Upper lobe of right lung (tissue), 1 donor: ENCODE data around the gene PVRIG. TPM values are rescaled to one million over a fixed set of nuclear protein-coding genes. Genes with fewer than 3 reads are reported as not detected.
"Not testable (repeated sequence)": the region's sequence is repeated elsewhere in the genome, so short reads cannot be mapped to it uniquely, and the experiment has no call there.

ENCODE experiments used
- ATAC-seq: fragments of 200-7000 bp; cut with Tn5 transposase; one replicate; pipeline ENCODE4 v1.9.1; 2020; ENCODE audit warnings: mild to moderate bottlenecking, moderate library complexity
- DNase-seq: peaks from one replicate; pipeline ENCODE4 v3.0.0-alpha.2; 2020
- H3K27ac ChIP-seq: fragments of 200-600 bp; one replicate; pipeline ENCODE4 v1.8.0; 2022
- H3K27me3 ChIP-seq: fragments of 200-600 bp; one replicate; pipeline ENCODE4 v1.8.0; 2022; ENCODE audit warnings: mild to moderate bottlenecking
- H3K36me3 ChIP-seq: fragments of 200-600 bp; one replicate; pipeline ENCODE4 v1.8.0; 2022
- H3K4me1 ChIP-seq: fragments of 200-600 bp; one replicate; pipeline ENCODE4 v1.8.0; 2022
- H3K4me3 ChIP-seq: fragments of 200-600 bp; one replicate; pipeline ENCODE4 v1.8.0; 2022; ENCODE audit warnings: mild to moderate bottlenecking
- H3K9me3 ChIP-seq: fragments of 200-600 bp; one replicate; pipeline ENCODE4 v1.8.0; 2022
- intact Hi-C: fragments of 100-400 bp; cut with DNase I; formaldehyde crosslinking; loops from one replicate; pipeline ENCODE4 v1.11.0; 2022
- total RNA-seq: library from RNA; stranded (reverse); fragmentation: NEBNext Ultra II Directional; extraction: Animal tissue kit (Norgen Biotek cat#: 25700); gene quantifications from one replicate; pipeline ENCODE4 v1.2.1, GENCODE V29; 2021
- TF ChIP-seq, protein P1 (sequence below): fragments of 200-600 bp; IDR thresholded peaks from one replicate; pipeline ENCODE4 v1.8.0; 2022; ENCODE audit warnings: antibody characterized with exemption
- donor health status: DM: no; HTN: yes; CAD: no; lungs with severe emphysema.

PVRIG gene
- total RNA-seq, 1 donor from 2014 or later = 1.4 TPM

DNA sequence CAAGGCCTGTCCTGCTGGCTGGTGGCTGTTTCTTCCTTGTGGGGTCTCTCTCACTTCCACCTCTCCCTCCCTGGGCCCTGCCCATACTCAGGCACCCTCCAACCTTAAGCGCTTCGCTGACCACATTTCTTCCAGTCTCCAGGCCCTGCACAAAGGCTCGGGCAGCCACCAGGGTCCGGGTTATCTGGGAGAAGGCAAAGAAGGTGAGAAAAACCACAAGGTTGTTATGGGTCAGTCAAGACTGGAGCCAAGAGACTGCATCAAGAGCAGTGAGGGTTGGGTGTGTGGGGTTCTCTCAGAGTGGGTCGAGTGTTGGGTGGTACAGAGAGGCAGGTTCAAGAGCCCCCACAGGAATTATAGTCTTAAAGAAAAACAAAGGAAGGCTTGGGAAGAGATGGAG is 45.2 kb upstream of the PVRIG start:
- no peak overlapping the region for H3K27ac ChIP-seq
- intact Hi-C loops = no loop called here
- H3K27me3 ChIP-seq = peaks cover 15% of the 10 kb centered on the region
- no peaks in the 10 kb centered on the region for H3K9me3 ChIP-seq
- ATAC-seq (no peak), DNase-seq (peak; percentile 35)
- no peaks in the 10 kb centered on the region for H3K36me3 ChIP-seq
- H3K4me3 ChIP-seq = no peak overlapping the region
- TF ChIP-seq, protein P1, sequence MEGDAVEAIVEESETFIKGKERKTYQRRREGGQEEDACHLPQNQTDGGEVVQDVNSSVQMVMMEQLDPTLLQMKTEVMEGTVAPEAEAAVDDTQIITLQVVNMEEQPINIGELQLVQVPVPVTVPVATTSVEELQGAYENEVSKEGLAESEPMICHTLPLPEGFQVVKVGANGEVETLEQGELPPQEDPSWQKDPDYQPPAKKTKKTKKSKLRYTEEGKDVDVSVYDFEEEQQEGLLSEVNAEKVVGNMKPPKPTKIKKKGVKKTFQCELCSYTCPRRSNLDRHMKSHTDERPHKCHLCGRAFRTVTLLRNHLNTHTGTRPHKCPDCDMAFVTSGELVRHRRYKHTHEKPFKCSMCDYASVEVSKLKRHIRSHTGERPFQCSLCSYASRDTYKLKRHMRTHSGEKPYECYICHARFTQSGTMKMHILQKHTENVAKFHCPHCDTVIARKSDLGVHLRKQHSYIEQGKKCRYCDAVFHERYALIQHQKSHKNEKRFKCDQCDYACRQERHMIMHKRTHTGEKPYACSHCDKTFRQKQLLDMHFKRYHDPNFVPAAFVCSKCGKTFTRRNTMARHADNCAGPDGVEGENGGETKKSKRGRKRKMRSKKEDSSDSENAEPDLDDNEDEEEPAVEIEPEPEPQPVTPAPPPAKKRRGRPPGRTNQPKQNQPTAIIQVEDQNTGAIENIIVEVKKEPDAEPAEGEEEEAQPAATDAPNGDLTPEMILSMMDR = no peak
- H3K4me1 ChIP-seq = peaks cover 9% of the 10 kb centered on the region

DNA sequence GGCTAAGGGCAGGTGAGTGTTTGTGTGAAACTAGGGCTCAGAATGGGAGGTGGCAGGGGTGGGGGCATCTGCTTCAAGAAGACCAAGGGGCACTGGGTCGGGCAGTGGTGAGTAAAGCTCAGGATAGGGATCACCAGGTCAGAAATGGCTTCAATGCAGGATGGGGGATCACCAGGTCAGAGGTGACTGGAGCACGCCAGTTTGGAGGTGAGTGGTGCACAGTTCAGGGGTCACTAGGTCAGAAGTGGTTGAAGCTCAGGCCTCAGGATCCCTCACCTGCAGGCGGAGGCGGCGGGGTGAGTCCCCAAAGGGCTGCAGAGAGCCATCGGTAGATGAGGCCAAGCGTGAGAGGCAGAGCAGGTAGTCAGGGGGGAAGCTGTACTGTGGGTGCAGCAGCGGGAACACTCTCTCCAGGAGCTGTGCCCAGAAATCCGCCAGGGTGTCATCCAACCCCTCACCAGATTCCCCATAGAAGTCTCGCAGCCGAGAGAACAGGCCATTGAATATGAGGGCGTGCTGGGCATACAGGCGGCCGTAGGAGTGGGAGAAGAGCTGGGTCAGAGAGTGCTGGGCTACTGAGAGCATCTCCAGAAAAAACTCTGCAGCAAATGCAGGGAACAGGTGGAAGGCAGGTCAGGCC is 44.3 kb upstream of the PVRIG start:
- no peak overlapping the region for H3K27ac ChIP-seq

DNA sequence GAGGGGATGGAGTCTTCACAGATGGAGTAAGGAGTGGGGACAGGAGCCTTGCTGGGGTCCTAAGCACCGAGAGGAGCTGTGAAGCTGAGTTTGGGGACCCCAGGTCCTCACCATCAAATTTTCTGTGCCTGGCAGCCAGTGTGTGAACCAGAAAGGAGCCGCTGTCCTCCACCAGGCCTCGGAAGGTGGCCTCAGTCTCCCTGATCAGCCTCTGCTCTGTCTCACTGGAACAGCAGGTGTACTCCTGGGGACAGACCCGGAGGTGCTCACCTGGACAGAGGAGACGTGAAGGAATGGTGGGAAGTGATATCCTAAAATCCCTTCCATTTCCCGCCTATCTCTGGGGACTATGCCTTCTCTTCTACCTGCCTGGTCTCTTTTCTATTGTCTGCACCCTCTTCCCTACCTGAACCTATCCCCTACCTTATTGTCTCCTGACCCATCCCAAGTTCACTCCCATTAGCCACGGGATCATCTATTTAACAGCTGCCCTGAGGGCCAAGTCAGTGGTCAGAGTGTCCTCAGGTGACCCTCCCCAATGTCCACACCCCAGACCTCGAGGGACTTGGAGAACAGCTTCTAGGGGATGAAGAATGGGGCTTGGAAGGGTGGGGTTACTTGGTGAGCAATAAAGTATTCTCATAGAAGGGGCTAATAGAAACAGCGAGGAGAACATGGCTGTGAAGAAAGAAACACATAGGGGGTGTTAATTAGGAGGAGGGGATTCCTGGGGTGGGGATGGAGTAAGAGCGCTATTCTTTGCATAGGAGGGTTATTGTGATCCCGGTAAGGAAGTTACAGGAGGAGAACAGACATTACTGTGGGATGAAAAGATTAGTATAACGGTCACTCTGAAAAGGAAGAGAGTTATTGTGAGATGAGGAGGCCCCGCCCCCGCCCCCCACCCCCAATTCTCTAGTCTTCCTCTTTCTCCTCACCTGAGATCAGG is 43.4 kb upstream of the PVRIG start:
- Histone ChIP-seq H3K9me3 (no peaks in the 10 kb centered on the region), H3K4me1 (peaks cover 9% of the 10 kb centered on the region), H3K27ac (no peak overlapping the region), H3K27me3 (peaks cover 22% of the 10 kb centered on the region), H3K4me3 (peak overlapping the region; percentile 57), H3K36me3 (no peaks in the 10 kb centered on the region)
- intact Hi-C loops = no loop called here
- ATAC-seq (no peak), DNase-seq (peak; percentile 34)
- TF ChIP-seq, protein P1 = no peak

More for the DNA sequence above, 44.3 kb upstream of the PVRIG start:
- Histone ChIP-seq H3K27me3 (peaks cover 15% of the 10 kb centered on the region), H3K4me3 (no peak overlapping the region), H3K9me3 (no peaks in the 10 kb centered on the region), H3K36me3 (no peaks in the 10 kb centered on the region), H3K4me1 (peaks cover 9% of the 10 kb centered on the region)
- intact Hi-C loops = no loop called here
- ATAC-seq = no peak
- DNase-seq = peak; percentile 59
- TF ChIP-seq, protein P1 = no peak

DNA sequence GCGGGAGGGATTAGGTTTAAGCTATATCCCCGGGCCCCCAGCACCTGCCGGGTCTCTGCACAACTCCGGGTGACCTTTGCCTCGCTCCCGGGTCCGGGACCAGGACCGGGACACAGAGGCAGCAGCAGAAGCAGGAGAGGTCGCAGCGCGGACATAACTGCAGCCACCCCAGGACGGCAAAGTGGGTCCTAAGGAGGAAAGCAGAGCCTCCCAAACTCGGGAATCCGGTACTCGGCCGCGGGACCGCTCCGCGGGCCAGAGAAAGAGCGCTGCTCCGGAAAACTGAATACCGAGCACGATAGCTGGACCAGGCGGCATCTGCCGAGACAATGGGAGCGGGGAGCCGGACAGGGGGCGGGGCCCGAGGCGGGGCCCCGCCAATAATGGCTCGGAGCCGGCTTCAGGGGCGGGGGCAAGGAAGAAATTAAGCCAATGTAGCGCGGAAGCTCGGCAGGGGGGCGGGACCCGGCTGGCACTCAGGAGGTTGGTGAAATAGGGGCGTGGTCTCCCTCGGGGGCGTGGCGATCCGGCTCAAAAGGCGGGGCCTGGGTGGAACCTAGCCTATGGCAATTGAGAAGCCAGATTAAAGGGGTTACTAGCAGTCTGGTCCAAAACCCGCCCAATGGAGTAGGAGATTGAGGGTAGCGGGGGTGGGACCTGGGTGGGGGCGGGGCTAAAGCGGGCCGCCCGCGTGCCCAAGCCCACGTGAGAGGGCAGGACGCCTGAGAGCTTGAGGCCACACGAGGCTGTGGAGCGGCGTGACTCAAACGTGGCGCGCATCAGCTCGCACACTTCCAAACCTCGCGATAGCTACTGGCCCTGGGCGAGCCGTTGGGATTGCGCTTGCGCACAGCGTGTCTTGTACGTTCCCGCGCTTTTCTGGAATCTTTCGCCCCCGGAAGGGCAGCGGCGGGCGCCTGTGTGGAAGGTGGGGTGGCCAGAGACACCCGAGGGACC is 42.4 kb upstream of the PVRIG start, which contains the start of the genes GPC2 and STAG3:
Gene GPC2, minus strand, starts transcription at position 337 of the 957 bp plus-strand sequence. Its CDS starts 182 bp downstream, at position 155.
Gene STAG3, plus strand, starts transcription at position 874 of the 957 bp plus-strand sequence. CDS start 2,639 bp downstream, outside the sequence.
- intact Hi-C loops = no loop called here
- Histone ChIP-seq H3K4me1 (peaks cover 9% of the 10 kb centered on the region), H3K27me3 (peaks cover 12% of the 10 kb centered on the region), H3K4me3 (peak within 1 kb of the TSS; percentile 57), H3K9me3 (no peaks in the 10 kb centered on the region), H3K27ac (no peak within 1 kb of the TSS), H3K36me3 (no peaks in the 10 kb centered on the region)
- TF ChIP-seq, protein P1 = no peak
- peak; percentile 97 for DNase-seq
- ATAC-seq = peak; percentile 98

DNA sequence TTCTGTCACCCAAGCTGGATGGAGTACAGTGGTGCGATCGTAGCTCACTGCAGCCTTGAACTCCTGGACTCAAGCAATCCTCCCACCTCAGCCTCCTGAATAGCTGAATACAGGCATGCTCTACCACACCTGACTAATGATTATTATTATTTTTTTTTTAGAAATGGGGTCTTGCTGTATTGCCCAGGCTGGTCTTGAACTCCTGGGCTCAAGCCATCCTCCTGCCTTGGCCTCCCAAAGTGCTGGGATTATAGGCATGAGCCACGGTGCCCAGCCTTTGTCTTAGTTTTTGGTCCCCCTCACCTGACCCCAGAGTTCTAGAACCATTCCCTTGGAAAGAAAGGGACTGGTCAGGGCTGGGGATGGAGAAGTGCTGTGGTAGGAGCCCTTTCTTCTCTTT is 39.7 kb upstream of the PVRIG start:
- DNase-seq, H3K4me1 ChIP-seq, intact Hi-C loops, H3K27ac ChIP-seq, H3K36me3 ChIP-seq, H3K4me3 ChIP-seq, ATAC-seq, H3K9me3 ChIP-seq: not testable (repeated sequence)
- H3K27me3 ChIP-seq = peaks cover 10% of the 10 kb centered on the region

DNA sequence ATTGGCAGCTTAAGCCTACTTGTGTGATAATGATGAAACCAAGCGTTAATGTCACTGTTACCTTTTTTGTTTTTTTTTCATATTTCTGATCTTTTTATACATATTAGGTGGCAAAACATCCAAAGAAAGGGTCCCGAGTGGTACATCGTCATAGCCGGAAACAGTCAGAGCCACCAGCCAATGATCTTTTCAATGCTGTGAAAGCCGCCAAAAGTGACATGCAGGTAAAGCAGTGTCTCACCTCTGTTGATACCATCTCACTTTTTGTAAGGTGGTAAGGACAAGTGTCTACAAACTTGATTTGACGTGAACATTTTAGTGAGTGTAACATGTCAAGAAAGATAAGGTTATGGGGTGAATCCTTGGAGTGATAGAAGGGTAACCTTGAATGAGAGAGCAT is 37.1 kb upstream of the PVRIG start:
- DNase-seq, intact Hi-C loops, ATAC-seq: not testable (repeated sequence)

DNA sequence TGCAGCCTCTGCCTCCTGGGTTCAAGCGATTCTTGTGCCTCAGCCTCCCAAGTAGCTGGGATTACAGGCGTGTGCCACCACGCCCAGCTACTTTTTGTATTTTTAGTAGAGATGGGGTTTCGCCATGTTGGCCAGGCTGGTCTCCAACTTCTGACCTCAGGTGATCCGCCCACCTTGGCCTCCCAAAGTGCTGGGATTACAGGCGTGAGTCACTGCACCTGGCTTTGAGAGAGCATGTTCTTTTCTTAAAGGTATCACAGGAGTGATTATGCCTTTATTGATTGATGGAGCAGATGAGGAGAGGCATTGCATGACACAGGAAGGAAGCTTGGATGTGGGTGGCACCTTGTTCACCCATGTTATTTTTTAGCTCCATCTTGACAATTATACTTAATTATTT is 36.7 kb upstream of the PVRIG start:
- H3K9me3 ChIP-seq, H3K36me3 ChIP-seq, H3K4me3 ChIP-seq, ATAC-seq, H3K27ac ChIP-seq, H3K4me1 ChIP-seq, intact Hi-C loops: not testable (repeated sequence)
- peaks cover 10% of the 10 kb centered on the region for H3K27me3 ChIP-seq
- DNase-seq = peak; percentile 12

More for the DNA sequence above, 37.1 kb upstream of the PVRIG start:
- not testable (repeated sequence) for H3K4me1 ChIP-seq, H3K36me3 ChIP-seq, H3K27ac ChIP-seq, H3K9me3 ChIP-seq, H3K4me3 ChIP-seq
- H3K27me3 ChIP-seq = peaks cover 10% of the 10 kb centered on the region
